Measurements from ENCODE around the gene COL4A3.
A peak's percentile ranks its signal among the peaks of the same experiment; 100 is the strongest.
"Not testable (repeated sequence)": the region's sequence is repeated elsewhere in the genome, so short reads cannot be mapped to it uniquely, and the experiment has no call there.

Gene COL4A3

DNA sequence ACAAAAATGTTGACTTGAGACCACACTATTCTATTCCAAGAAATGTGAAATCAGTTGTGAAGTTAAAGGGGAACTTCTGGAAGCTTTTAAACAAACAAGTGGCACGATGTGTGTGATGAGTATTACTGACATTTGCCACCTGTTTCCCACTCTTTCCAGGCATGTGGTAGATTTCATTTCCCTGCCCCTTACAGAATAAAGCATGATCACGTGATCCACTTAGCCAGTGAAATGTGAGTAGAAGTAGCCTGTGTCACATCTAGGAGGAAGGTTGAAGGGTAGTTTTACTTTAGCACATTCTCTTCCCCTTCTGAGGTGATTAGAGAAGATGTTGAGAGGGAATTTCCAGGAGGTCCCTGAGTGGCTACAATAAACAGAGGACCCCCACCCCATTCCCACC lies 4.3 kb upstream of the COL4A3 start:
- DNase-seq, result no peak

DNA sequence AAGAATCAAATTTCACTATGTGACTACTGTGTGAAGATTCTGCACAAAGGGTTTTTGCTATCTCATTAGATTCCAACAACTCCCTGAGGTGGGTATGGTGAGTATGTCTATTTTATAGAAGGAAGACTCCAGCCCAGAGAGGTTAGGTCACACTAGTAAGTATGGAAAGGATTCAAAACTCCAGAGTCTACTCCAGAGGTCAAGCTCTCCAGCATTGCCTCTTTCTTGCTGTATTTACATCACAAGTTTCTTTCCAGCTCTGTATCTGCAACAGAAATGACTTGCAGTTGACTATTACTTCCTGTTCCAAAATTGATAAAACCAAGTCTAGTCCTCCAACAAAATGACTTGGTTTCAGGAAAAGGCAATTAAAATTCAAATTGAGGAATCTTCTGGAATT lies 2.5 kb upstream of the COL4A3 start:
- DNase-seq, result no peak

DNA sequence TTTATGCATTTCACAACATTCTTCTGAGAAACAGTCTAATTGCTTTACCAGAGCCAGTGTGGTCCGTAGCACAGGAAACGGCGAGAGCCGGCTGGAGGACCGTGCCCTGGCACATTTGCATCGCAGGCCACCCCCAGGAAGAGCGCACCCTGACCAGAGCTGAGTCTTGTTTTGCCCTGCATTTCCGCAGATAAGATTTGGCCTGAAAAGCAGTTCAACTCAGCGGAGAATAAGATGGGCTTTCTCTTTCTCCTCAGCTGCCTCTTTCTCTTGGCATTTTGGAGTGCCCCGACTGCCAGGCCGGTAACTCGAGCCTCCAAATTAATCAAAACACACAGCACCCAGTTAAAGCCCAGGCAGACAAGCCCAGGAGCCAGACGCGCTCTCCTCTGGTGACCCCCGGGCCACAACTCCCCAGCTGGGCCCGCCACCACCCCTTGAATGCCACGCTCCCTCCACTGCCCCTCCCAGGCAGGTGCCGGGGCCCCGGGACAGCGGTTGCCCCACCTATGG lies 883 bp upstream of the COL4A3 start:
- DNase-seq, result no peak

DNA sequence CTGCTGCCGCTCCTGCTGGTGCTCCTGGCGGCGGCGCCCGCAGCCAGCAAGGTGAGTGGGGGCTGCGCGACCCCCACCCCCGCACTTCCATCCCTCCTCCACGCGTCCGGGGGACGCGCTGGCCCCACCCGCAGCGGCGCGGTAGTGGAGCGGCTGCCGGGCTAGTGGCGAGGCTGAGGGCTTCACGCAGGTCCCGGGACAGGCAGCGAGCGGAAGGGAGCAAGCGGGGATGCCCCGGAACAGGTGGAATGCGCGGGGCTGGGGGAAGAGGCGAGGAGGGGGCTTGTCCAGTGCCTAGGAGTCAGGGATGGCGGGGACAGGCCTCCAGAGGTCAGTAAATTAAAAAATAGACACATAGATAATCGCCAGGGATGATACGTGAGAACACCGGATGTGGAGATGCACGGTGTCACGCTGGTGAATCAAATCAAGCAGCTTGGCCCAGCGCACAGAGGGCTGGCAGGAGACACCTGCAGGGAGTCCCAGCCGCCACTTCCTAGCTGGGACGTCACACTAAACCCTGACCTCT lies 403 bp downstream of the COL4A3 start:
- peak in 2 of 5 donors; percentile 2 to 36 for DNase-seq

DNA sequence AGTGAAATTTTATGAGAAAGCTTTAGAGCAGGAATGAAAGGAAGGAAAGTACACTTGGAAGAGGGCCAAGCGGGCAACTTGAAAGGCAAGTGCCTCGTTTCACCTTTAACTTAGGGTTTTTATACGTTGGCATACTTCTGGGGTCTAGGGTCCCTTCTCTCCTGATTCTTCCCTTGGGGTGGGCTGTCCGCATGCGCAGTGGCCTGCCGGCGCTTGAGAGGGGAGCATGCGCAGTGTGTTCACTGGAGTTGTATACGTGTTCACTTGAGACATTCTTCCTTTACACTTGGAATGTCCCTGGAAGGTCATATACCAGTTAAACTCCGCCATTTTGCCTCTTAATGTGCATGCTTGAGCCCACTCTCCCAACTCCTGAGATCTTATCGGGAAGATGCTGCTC lies 7.4 kb downstream of the COL4A3 start:
- DNase-seq, result not testable (repeated sequence)

DNA sequence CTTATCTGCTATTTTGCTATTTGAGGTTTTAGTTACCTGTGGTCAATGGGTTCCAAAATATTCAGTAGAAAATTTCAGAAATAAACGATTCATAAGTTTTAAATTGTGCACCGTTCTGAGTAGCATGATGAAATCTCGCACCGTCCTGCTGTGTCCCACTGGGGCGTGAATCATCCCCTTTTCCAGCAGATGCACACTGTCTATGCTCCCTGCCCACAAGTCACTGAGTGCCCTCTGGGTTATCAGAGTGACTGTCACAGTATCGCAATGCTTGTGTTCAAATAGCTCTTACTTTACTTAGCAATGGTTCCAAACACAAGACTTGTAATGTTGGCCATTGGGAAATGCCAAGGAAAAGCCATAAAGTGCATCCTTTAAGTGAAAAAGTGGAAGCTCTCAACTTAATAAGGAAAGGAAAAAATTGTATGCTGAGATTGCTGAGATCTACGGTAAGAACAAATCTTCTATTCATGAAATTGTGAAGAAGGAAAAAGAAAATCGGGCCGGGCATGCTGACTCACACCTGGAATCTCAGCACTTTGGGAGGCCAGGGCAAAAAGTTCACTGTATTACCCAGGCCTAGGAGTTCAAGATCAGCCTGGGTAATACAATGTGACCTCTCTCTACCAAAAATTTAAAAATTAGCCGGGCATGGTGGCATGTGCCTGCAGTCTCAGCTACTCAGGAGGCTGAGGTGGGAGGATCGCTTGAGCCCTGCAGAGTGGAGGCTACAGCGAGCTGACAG lies 13.3 kb downstream of the COL4A3 start:
- no peak for DNase-seq

DNA sequence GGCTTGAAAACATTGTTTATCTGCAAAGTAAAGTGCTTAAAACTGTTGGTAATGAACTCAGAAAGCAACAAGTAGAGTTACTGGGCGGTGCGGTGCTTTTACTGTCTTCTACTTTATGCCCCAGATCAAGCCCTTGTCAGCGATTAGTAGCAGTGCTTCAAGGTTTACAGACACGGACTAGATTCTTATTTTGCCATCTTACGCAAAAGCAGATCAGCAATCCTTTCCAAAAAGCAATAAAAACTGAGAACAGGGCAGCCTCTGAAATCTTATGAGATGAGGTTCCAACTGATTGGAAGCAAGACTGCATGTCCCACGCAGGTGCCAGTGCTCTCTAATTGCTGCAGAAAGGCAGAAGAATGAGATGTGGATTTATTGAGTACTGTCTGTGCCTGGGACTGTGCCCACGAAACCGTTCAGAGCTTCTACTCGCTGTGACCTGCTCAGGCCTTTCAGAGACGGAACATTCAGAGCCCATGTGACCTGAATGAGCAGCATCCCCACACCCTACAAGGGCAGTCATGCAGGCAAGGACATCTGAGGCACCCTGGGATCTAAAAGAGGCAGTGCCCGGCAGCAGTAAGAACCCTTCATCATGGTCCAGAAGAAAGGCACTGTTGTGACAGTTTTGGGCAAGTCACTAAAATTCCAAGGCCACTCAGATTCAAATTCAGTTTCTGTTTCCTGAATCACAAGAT lies 15.7 kb downstream of the COL4A3 start:
- no peak for DNase-seq

DNA sequence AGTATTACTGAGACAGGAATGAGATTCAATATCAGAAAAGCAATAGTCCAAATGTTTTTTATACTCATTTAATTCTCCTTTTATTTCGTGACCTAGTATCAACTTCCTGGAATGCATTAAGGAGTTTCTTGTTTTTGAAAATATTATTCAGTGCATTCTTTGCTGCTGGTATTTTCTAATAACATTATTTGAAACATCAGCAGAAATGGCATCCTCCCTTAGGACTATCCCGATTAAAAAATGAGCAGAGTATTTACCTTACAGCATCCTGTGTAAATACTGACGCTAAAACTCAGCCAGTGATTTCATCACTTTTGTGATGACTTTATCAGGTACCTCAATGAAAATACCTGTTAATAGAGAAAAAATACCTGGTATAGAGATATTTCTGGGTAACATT lies 16.3 kb downstream of the COL4A3 start:
- DNase-seq, result no peak

DNA sequence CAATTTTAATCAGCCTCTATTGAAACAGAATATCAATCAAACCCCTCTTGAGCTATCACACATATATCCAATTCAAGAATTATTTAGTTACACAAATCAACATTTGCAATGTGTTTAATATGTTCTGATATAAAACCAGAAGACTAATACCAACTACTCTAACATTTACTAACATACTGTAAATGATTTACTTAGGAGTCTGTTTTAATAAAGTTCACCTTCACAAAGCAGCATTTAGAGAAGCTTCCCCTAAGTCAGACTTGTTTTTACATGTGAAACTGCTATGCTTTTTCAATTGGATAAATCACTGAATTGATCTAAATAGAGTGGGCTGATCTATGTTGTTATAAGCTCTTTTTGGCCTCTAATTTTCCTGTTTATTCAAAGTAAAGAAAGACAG lies 18.3 kb downstream of the COL4A3 start:
- no peak for DNase-seq

DNA sequence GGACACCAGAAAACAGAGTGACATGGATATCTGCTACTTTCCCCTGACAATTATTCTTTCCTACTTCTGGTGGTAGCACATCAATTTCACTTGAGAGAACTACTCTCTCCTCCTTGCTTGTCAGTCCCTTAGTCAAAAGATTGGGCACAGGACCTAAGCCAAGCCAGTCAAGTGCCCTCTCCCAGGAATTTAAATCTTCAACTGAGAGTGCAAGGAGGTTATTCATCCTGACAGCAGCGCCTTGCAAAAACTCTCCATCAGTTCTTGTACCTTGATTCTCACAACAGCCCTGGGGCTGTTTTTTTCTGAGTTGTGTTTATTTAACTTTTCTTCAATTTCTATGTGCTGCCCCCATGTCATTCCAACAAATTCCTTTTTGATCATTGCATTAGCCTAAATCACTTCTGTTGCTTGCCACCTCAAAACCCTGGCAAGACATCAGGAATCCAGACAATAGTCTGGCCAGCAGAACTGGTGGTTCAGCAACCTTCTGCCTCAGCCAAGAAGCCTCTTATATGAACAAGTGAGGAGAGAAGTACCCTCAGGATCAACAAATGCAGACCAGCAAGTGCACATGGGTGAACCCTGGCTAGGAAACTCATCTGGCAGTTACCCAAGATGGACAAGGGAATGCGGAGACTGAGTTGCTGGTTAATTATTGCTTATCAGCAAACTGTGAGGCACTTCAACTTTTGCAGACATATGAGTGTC lies 19.4 kb downstream of the COL4A3 start:
- DNase-seq, result no peak

DNA sequence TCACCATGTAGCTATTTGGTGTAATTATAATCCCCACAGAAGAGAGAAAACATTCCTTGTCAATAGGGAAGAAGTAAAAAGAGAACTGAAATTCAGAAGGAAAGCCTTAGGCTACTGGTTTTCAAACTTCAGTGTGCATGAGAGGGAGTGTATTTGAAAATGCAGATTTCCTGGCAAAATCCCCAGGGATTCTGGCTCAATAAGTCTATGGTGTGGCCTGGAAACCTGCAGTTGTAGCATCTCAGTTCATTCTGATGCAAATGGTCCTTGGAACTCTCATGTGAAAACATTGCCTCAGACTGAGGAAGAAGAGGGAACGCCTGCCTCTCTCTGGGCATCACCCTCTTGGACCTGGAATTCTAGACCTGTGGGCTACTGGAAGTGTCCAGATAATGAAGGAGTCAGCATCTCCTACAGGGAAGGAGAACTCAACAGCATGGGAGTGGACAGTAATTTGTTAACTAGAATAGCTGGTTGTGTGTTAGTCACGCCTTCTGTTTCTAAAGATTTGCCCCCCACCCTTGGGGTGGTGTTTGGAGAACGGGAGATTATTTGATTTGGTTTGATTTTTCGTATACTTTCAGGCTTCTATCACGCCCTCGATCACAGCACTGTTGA lies 21.3 kb downstream of the COL4A3 start:
- DNase-seq, result no peak

DNA sequence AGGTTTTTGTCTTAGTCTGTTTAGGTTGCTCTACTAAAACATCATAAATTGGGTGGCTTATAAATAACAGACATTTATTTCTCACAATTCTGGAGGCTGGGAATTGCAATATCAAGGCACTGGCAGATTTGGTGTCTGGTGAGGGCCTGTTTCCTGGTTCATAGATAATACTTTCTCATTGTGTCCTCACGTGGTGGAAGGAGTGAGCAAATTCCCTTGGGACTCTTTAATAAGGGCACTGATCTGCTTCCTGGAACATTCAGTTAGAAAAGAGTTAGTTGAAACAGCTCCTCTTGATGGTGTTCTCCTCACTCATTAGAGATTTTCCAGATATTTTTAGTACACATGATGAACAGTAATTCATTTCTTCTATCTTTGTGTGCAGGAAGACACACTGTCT lies 22.3 kb downstream of the COL4A3 start:
- no peak for DNase-seq

DNA sequence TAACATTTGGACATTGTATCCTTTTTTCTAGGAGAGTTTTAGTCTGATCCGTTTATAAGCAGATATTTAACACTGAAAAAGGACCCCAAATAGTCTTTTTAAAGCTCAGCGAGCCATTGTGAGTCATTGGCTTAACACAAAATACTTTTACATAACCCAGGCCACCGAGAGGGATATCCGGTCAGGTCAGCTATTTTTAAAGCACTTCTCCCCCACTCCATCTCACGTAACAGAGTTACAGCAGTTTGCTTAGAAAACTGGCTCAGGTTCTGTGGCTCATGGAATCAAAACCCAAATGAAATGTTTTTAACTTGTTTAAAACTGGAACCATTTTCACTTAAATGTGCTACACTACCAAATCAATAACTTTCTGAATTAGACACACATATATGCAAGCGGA lies 23.9 kb downstream of the COL4A3 start:
- DNase-seq, result no peak

DNA sequence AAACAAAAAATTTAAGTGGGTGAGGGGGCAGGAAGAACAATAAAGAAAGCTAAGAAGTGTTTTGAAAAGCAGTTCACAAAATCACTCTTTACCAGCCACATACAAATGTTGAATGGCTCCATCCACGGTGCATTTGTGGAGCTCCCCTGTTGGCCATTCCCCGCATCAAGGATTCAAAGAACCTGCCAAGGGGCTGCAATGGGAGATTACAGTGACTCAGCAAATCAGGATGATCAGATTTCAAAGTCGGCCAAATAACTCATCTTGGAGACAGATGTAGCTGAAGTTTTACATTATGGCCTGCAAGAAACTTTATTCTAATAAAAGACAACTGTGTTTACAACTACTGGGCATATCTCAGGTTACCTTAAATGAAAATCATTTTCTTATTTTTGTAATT lies 26.9 kb downstream of the COL4A3 start:
- no peak for DNase-seq

DNA sequence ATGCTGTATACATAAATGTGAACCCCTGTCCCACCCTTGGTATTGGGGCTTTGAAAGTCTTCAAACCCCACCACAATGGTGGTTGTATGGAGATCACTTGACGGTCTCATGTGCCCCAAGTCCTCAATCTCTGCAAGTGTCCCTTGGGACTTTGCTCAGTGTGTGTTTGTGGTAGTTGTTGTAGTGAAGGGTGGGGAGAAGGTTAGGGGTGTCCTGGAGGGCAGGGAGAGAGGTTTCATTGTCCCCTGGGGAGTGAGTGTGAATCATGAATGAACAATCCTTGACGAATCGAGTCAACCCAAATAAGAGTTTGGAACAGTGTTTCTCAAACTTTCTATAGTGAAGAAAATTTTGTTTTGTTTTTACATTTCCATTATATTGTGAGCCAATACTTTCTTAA lies 28.1 kb downstream of the COL4A3 start:
- DNase-seq, result no peak

DNA sequence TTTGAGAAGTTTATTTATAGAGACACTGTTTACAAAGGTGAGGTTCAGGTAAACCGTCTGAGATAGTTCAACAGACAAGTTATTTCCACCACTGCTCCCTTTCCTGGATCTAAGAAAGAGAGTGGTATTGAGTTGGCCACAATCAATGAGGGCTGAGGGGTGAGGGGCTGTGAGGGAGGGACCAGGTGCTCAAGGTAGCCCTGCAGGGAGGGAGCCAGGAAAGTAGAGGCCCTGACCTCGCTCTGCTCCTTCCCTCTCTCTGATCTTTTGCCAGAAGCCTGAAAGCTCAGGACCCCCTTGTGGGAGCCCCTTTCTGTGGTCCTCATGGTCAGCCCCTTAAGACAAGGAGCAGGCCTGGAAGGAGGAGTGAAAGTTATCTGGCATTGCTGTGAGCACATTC lies 29.8 kb downstream of the COL4A3 start:
- DNase-seq, result no peak

DNA sequence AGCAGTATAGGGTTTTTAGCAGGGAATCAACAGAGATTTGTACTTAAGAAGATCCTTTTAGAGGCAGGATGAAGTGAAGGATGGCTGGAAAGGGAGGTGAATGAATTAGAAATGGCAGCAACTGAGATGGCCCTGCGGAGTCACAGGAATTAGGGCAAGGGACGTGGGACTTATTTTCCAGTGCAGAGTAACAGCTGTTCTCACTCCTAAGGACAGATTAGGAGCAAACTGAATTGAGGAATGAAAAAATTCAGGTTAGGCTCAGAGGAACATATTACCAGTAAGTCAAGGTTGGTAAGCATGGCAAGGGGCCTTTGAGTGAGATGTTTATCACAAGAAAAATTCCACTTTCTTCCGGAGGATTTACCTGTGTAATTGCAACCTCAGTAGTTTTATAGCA lies 34.4 kb downstream of the COL4A3 start:
- no peak for DNase-seq

DNA sequence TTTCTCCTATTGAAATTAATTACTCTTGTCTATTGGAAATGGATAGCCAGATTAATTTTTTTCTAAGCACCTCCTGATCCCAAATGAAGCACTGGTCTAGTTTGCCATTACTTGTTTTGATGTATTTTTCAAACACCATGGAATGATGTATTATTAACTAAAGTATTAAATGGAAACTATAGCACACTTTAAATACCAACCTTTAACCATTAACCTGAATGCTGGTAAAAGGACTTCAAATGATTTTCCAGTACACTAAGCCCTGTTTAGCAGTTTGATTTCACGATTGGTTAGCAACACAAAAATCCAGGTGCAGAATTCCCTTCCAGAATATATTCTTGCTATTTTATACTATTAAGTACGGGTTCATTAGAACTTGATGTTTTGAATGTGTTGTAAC lies 37.3 kb downstream of the COL4A3 start:
- no peak for DNase-seq

DNA sequence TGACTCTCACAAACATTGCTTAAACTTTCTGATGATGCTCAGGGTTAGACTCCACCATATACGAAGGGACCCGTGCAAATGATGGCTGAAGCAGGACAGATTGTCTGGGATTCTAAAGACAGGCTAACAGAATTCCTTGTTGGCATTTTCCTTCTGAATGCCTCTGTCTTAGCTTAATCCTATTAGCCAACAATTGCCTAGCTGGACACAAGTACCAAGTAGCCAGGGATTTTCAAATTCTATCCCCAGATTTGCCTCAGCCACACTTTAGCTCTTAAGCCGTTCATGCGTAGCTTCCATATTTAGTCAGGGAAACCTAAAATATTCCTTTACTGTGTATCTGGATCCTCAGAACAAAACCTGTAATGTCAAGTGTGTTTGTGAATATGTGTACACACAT lies 40.0 kb downstream of the COL4A3 start:
- DNase-seq, result no peak

DNA sequence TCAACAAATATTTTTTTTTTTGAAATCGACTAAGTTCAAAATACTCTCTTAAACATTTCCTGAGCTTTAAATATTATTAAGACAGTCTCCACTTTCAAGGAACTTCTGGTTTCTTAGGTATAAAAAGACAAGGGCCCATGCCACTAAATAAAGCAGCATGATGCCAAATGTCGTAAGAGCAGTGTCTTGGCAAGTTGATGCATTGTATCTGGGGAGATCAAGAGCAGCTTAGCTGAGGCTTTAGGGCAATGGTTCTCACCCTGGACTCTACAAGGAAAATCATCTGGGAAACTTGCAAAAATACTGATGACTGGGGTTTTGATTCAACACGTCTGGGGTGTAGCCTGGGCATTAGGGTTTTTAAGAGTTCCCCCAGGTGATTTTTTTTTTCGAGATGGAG lies 41.3 kb downstream of the COL4A3 start:
- no peak for DNase-seq

DNA sequence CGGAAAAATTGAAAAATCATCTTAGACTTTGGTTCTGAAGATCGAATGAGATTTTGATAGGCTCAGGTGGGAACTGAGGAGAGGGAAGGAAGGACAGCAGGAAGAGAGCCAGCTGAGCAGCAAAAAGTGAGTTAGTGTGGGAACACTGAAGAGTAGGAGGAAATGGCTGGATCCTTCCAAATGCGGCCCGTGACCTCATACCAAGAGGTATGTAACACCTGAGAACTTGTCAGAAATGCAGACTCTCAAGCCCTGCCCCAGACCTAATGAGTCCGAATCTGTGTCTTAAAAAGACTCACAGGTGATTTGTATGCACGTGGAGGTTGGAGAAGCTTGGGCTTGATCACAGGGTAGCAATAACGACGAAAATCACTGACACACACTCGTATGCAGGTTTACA lies 42.0 kb downstream of the COL4A3 start:
- DNase-seq, result no peak

DNA sequence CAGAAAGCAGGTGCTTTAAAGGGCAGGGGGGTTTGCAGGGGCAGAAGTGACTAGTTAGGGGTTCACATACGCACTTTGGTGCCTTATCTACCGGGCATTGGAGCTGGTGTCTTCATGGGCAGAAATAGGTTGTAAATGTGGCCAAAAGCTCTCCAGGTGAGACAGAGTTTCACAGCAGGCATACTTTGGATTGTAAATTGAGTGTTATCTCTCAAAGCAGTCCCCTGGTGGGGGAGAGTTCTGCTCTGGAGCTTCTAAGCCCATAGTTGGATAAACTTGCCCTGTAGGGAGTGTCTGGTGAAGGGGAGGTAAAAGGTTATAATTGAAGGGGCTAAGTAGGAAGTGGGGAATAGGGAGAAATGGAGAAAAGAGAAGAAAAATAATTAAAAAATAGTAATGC lies 43.1 kb downstream of the COL4A3 start:
- DNase-seq, result no peak

DNA sequence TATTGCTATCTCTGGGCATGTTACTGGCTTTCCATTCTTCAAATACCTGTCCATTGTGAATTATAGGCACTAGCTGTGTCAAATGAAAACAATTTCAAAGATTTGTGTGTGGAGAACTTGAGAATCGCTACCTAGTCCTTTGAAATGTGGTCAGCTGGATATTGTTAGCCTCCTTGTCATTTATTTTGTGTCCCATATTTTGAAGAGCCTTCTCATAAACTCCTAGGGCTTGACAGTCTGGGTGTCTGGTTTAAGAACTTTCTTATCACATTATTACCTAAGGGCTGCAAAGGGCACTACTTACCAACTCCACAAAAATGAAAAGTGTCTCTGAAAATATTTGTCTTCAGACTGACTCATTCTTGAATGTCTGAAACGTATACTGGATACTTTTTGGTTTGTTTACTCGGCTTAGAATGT lies 50.2 kb downstream of the COL4A3 start:
- DNase-seq, result no peak
